Measurements from ENCODE around the gene ACACA.
"Not testable (repeated sequence)": the region's sequence is repeated elsewhere in the genome, so short reads cannot be mapped to it uniquely, and the experiment has no call there.

ACACA gene

DNA sequence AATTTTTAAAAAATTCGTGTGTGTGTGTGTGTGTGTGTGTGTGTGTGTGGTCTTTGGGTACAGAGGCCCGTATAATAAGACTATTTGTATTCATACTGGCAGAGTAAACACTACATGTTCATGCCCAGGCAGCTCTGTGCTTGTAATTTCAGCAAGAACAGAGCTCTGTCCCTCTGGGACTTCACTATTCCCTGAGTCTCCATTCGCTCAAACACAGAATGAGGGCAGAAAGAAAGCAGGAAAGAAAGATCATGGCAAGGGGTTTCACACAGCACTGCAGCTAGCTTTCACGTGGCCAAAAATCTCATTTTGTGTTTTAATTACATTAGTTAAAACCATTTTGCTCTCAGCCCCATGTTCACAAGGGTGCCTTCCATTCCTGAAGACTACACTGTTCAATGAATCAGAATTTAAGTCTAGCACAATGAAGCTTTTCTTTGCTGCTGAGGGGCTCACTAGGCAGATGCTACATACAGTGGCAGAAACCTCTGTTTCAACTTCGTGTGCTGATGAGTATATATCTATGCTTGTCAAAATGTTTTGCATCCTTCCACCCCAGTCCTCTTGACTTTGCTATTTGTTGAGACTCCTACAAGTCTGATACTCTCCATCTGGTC lies 229.3 kb downstream of the ACACA start:
- DNase-seq (ENCODE audit: low read depth in 2 of 2): no peak

DNA sequence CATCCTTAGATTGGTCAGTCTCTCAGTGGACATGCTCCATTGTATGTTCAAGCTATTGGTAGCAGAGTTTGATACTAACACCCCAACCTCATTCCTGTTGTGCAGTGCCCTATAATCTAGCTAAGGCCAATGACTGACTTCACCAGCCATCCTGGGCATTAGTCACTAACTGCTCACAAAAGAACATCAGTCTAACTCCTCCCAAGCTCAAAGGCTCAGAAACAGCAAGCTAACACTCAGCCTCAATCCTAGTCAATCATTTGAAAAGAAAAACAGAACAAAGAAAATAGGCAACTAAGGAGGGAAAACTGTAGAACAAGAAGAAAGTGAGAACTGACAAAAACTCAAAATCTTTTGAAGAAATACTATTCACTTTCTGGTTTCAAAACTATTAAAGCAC lies 229.9 kb downstream of the ACACA start:
- no peak for DNase-seq (ENCODE audit: low read depth in 2 of 2)

DNA sequence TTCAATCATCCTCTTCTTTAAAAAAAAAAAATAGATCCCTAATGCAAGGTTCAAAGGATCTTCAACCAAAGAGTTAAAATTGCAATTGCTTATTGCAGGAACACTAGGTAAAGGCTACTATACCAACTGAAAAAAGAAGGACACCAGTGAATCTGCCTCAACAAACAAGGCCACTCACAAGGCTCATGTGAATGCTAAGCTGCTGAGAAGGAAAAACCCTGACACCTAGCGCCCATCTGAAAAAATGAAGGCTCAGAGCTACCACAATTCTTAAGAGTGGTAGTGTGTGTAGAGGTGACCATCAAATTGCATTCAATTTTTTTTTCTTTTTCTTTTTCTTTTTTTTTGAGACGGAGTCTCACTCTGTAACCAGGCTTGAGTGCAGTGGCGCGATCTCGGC lies 232.4 kb downstream of the ACACA start:
- no peak for DNase-seq (ENCODE audit: low read depth in 2 of 2)

DNA sequence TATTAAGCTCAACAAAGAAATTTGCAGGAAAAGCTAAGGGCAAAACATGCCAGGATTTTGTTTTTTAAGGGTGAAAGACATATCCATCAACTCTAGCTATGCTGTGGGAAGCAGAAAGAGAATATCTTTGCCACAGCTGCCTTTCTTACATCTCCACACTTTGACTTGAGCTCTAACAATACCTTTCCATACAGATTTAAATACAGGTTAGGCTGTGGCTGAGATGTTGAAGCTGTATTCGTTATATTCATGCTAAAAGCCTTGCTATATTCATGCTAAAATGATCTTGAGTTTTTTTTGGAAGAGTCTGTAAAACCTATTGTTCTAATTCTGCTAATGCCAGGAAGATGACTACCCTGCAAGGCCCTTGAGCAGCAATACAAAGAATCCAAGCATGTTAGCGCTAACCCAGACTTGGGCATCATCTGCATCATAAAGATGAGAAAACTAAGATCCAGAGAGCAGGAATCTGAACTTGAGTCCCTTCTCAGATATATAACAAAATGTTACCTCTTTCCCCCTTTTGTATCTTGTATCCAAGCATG lies 235.7 kb downstream of the ACACA start:
- no peak for DNase-seq (ENCODE audit: low read depth in 2 of 2)

DNA sequence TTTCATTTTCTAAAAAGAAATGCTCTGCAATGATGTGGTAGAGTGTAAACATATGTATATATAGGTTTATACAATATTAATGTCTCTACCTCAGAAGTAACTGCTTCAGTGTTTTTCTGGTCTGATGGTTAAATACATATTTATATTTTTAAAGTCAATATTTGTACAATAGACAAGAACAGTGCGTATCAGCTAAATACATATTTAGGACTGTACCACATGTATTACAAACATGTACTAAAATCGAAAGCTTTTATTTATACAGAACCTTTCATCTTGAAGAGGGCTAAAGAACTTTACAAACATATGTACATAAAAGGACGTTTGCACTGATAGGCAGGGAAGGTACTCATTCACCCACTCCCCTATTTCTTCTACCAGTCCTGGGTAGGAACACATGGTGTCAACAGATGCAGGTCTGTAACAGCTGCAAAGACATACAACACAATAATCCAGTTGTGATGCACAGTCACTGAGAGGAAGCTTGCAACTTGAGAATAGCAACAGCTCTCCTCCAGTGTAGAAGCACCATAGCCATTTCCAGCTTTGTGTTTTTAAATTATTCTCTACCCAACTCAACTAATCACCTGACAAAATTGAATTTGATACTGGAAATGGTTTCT lies 237.8 kb downstream of the ACACA start:
- DNase-seq (ENCODE audit: low read depth in 2 of 2): no peak

DNA sequence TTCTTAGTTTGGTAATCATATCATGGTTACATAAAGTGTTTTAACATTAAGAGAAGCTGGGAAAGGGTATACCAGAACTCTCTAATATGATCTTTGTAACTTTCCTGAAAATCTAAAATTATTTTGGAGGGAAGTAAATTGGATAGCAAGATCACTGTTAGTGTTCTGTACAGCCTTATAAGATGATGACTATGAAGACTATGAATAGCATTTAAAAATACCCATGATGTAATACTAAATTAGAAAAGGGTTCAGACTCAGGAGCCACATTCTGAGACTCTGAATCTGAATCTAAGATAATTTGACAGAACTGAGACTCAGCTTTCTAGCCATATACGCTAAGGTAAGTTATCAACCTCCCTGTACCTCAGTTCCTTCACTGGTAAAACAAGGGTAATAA lies 238.9 kb downstream of the ACACA start:
- DNase-seq (ENCODE audit: low read depth in 2 of 2): no peak

DNA sequence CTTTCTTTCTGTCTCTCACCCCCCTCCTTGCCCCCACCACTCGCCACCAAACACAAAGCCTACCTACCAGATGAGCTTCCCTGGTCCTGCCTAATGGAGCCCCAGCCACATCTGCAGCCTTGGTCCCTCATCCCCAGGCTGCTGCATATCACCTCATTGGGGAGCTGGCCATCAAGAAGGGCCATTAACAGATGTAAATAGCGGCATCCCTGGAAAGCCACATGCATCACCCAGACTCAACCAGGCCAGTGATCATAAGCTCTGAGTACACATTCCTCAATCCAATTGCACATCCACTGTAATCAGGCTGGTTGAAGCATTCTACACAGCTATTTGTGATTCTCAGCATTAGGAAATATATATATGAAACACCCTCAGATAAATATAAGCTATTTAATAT lies 242.6 kb downstream of the ACACA start:
- no peak for DNase-seq (ENCODE audit: low read depth in 2 of 2)

DNA sequence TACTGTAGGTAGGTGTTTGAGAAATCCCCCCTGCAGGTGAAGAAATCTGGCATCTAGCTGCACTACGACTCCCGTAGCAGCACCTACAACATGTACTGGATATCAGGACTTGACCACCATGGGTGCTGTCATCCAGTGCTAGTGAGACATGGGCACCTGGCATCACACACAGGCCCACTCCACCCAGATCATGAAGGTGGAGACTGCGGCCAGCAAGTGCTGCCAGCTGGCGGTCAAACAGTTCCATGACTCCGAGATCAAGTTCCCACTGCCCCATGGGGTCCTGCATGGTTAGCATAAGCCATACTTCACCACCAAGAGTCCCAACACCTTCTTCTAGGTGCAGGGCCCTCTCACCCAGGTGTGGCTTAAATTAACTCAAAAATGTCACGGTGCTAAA lies 243.8 kb downstream of the ACACA start:
- no peak for DNase-seq (ENCODE audit: low read depth in 2 of 2)

DNA sequence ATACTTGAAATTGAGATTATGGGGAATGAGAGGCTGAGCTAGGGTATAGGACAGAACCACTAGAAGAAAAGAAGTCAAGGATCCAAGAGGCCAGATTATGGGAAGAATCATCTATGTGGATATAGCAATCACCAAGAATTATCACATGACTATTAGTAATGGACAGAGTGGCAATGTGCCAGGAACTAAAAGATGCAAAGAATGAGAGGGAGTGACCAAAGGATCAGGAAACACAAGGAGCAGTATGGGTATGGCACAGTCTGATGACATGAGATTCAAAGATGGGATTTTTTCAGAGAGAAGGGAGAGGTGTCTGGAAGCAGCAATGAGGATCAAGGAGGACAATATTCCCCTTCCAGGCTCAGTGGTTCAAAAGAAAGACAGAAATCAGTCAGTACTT lies 245.7 kb downstream of the ACACA start:
- no peak for DNase-seq (ENCODE audit: low read depth in 2 of 2)

DNA sequence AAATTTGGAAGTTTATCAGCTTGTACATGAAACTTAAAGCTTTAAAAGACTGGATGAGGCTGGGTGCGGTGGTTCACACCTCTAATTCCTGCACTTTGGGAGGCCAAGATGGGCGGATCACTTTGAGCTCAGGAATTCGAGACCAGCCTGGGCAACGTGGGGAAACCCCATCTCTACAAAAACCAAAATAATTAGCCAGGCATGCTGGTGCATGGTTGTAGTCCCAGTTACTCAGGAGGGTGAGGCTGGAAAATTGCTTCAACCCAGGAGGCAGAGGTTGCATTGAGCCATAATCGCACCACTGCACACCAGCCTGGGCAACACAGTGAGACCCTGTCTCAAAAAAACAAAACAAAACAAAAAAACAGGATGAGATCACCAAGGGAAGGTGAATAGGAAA lies 248.3 kb downstream of the ACACA start:
- no peak for DNase-seq (ENCODE audit: low read depth in 2 of 2)

DNA sequence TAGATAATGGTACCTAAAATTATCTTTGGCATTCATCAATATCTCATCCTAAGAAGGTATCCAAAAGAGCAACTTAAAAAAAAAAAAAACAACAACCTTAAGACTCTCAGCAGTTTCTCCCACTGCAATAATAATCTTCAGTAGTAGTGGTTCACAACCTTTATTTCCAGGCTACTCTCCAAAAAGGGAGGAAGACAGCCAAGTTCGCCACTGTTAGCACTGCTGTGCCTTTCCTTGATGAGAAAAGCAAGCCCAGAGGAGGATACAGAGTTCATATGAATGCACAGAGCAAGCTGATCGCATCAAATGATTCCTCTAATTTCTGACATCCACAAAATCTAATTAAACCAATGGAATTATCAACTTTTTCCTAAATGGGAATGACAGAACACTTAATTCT lies 258.5 kb downstream of the ACACA start:
- DNase-seq (ENCODE audit: low read depth in 2 of 2): no peak

DNA sequence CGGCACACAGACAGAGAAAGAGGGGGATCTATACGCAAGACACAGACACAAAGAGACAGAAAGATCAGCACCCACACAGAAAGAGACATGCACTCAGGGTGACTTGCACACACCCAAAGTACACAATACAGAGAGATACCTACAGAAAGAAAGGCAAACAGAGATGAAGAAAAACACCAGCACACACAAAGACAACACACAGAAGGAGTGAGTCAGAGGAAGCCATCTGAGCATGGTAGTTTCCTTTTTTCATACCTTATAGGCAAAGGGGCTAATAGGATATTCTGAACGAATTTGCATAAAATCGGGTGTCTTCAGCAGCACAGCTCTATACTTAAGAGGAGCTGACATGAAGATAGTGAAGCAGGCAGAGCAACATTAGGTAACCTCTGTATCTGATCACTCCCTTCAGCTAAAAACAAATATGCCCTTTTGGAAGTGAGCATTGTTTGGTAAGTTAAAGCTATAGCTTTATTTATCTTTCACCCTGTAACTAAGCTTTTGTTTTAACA lies 259.3 kb downstream of the ACACA start:
- no peak for DNase-seq (ENCODE audit: low read depth in 2 of 2)

DNA sequence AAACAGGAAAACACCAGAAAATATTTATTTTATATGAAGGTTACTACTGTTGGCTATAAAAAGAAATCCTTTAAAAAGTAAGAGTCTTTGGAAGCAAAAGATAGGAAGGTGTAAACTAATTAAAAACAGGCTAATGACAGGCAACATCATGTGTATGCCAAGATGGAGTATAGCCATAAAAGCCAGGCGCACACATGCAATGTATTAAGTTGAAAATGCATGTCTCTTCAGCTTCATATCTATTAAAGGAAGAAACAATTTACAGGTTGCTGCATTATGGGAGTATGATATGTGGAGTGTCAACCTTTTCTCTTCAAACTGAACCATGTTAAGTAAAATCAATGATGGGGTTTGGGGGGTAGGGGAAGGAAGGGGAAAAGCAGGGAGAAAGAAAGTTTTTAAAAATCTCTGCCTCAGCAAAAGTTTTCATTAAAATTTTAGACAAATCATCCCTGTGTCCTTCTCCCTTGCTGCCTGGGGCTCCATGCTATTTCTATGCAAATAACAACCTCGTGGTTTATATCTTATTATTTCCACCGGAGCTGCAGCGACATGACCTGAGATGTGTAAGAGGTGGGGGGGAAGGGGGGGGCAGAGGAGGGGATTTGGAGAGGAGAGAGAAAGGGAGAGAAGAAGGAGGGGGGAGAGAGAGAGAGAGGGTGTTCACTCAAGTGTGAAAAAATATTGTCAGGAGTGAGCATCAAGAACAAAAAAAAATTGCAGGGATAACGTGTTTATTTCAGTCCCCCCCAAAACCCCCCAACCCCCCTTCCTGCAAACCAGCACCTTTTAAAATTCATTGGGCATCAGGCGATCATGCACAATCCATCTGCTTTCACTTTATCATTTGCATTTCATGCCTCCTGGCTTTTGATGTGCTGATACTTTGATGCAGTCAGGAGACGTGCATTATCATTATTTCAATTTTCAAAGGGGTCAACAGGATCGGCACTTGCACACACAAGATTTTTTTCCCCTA lies 260.3 kb downstream of the ACACA start:
- no peak for DNase-seq (ENCODE audit: low read depth in 2 of 2)

DNA sequence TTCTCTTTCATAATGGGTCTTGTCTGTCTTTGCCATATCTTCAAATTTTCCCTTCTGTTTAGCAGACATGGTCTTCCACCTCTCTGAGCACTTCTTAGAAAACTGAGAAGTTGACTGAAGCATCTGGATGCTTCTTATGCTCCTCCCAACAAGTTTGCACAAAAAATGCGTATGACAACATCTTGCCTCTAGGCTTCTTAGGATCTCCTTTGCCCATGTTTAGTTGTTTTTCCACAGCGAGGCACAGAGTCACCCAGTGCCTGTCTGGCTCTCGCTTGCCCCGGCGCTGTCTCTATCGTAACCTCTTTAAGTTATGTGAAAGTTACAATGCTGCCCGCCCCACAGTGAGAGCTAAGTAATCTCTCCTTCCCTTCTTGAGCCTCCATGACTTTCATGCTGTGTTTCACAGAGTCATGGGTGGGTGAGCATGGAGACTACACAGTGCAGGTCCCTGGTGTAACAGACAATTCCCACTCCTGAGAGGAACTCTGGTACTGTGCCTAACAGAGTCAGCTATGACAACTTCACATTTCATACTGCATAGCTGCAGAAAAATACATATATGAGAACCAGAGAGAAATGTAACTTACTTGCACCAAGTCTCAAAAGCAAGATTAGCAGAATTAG lies 262.4 kb downstream of the ACACA start:
- no peak for DNase-seq (ENCODE audit: low read depth in 2 of 2)

DNA sequence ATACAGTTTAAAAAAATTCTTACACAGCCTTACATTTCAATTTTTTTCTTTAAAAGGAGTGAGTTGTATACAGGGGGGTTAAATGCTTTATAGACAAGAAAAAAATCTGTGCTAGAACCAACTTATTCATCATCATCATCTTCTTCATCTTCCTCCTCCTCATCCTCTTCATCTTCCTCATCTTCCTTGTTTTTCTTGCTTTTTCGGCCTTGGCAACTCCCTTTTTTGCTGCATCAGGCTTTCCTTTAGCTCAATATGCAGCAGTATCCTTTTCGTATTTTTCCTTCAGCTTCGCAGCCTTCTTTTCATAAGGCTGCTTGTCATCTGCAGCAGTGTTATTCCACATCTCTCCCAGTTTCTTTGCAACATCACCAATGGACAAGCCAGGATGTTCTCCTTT lies 263.1 kb downstream of the ACACA start:
- DNase-seq (ENCODE audit: low read depth in 2 of 2): not testable (repeated sequence)

DNA sequence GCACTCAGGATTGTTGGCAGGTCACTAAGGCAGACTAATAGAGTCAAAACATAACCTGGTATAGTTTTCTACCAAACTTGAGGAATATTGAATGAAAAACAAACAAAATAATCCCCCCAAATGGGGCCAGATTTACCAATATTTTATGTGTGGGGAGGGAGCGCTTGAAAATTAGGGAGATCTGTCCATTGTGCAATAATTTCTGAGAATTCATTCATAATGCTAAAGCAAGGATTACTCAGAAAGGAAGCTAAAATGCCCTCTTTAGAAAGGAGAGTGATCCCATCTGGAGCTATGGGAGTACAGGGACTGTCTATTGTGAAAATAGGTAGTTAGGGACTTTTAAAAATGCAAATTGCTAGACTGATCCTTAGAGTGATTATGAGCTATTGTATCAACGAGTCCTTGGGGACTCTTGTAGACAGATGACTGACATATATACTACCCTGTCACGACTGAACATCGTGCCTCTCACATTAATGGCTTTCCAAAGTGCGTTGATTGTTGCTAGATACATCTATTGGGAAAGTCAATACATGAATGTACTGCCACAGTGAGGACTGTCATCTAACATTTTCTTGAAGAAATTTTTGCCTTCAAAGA lies 264.2 kb downstream of the ACACA start:
- DNase-seq (ENCODE audit: low read depth in 2 of 2): no peak

DNA sequence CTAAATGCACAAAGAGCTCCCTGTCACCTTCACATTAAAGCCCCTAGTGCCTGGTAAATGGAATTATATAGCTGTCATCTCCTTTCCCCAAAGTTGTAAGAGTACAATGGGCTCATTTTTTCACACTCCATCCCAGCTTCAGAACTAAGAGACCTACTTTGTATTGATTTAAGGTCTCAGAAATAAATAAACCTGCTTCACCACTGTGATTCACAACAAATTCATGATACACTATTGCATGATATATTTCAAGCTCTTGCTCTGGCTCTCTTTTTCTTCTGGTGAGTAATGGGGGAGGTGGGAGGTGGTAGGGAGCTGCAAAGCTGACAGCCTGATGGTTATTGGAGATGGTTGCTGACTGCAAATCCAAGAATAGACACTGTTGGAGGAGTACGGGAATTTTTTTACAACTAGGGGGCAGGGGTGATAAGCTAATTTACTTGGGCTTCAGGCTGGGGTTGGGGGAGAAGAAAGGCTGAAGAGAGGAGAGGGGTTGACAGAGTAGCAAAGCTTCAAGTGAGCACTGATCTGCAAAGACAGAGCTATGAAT lies 268.0 kb downstream of the ACACA start:
- DNase-seq (ENCODE audit: low read depth in 2 of 2): no peak

DNA sequence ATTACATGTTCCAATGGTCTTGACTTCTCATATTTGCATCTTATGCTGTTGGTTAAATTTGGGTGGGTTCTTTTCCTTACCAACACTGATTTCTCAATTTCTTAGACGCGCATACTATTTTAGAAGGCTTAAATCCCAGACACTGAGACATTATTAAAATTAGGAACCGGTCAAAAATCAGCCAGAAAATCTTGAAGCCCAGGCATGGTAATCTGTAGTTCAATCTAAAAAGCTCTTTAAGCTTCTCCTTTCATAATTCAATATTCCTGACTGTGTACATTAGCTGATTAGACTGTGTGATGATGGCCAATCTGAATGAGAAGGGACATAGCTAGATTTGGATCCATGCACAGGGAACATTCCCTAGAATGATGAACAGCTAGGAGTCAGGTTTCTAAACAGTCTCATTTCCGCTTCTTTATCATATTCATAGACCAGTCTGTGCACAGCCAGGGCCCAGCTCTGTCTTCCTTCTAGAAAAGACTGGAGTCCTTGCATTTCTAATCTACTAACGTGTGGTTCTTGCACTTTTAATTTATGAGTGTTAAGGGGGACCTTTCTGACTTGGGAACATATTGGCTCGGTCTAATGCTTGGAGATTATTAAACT lies 268.6 kb downstream of the ACACA start:
- DNase-seq (ENCODE audit: low read depth in 2 of 2): no peak

DNA sequence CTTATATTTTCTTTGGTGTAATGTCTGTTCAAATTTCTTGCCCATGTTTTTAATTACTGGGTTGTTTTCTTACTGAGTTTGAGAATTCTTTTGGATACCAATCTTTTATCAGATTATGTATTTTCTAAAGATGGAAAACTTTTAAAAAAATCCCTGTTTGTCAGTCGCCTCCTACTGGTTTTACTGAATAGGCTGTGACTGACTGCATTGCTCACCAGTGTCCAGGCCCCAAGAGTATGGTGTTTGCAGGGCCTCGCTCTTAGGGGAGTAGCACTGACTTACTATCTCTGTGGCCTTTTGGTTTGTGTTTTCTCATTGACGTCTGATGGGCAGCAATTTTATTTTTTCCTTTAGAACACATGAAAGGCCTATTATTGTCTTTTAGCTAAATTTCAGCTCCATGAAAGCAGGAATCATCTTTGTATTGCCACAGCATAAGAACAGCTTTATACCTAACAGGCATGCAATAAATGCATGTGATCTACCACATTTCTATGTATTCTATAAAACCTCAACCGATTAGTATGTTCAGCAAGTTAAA lies 269.5 kb downstream of the ACACA start:
- DNase-seq (ENCODE audit: low read depth in 2 of 2): no peak

DNA sequence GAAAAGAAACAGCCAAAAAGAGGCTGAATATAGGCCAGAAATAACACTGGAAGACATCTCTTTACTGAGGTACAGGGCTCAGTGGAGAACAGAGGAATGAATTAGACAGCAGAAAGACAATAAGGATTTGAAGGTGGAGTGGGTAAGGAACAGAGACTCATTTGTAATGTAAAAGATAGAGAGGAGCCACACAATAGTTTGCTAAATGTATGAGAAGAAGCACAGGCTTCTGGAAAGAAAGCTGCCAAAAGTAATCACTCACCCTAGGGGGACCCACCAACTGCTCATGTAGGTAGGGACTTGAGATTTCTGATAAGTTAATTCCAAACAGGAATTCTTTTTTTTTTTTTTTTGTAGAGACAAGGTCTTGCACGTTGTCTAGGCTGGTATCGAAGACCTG lies 271.1 kb downstream of the ACACA start:
- no peak for DNase-seq (ENCODE audit: low read depth in 2 of 2)
